NCI-H1417 treated with DMSO at 0.1 percent for 48 hours (cell line): Measurements from ENCODE around the gene PATZ1.
"Not testable (repeated sequence)": the region's sequence is repeated elsewhere in the genome, so short reads cannot be mapped to it uniquely, and the experiment has no call there.

Experiments
- DNase-seq: peaks from one replicate; lab custom pipeline; 2025; lab: John Stamatoyannopoulos, UW

The PATZ1 gene

DNA sequence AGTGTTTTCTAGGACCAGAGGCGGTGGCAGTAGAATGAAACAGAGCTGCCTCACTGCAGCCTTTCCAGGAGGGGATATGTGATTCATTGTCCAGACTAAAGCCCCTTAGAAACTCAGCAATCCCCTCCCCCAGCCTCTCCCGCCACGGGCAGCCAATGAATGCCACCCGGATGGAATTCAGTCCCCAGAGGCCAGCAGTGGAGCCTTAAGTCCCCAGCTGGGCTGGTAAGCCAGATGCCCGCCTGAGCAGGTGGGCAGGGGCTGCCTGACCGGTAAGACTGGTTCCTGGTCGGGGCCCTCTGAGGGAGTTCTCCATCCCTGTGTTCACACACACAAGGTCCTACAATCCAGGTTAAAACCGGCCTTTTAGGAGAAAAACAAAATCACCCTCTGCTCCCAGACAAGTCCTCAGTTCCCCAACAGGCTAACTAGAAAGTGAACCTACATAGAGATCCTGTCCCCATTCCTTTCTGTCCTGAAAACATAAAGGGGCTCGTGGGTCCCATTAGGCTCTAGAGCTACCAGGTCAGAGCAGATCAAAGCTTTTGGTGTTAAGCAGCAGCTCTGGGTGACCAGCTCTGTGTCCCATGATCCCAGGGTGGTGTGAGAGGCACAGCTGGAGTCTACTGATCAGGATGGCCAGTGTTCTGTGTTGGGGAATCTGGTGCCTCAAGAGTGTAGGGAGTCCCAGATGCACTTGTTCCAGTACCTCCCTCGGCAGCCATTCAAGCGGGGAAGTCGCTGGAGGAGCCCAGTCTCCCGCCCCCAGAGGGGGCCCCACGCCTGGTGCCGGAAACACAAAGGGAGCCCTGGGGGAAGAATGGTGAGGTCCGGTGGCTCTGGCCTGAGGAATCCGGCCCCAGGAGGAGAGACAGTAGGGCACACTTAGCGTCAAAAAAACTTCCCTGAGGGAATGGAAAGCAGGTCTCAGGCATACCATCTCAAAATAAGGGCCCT lies 2.6 kb downstream of the PATZ1 start:
- no peak for DNase-seq

- no peak for DNase-seq
Measured at GRCh38 chr22:31342389-31343140, 3.6 kb downstream of the PATZ1 start.

DNA sequence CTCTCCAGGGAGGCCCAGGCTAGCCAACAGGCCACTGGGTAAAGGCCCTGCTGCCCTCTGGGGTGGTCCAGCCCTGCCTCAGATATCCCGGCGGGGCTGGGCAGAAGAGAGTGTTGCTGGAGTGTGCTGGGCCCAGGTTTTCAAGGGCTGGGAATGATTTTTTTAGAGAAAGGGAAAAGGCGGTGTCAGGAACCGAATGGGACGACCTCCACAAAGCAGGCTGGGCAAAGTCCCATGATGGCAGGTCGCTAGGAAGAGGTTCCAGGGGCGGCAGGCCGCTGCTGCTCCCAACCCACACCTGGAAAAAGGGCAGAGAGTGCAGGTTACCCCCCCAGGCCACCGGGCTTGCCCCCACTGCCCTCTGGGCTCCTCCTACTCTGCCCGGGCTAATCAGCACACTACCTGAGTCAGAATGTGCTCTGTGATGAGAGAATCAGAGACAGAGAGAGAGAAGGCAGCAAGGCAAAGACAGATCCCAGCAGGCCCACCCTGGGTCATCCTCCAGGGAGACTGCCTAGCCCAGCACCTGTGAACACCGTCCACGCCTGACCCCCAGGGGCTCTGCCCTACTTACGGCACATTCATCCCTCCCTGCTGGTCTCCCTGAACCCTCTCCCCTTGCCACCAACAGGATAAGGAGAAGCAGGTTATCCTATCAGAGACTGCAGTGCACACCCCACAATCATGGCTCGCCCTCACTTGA lies 4.6 kb downstream of the PATZ1 start:
- DNase-seq, result no peak

- no peak for DNase-seq
Measured at GRCh38 chr22:31340765-31341247, 5.3 kb downstream of the PATZ1 start.

- DNase-seq, result no peak
Measured at GRCh38 chr22:31340360-31340759, 5.8 kb downstream of the PATZ1 start.

- no peak for DNase-seq
Measured at GRCh38 chr22:31339148-31339832, 6.9 kb downstream of the PATZ1 start.

DNA sequence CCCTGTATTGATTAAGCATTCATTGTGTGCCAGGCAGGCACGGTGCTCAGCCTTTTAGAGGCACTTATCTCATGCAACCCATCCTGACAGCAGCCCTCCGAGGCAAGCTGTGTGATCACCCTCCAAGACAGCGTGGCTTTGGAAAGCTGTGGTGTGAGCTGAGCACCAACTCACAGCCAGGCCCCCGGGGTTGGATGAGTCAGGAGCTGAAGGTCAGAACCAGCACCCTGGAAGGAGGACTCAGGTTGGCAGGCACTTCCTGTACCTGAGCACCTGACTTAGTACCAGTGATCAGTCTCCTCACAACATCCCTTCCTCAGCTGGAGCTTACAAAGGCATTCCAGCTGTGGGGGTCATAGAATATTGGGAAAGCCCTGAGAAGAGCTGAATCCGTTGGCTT lies 9.0 kb downstream of the PATZ1 start:
- no peak for DNase-seq

DNA sequence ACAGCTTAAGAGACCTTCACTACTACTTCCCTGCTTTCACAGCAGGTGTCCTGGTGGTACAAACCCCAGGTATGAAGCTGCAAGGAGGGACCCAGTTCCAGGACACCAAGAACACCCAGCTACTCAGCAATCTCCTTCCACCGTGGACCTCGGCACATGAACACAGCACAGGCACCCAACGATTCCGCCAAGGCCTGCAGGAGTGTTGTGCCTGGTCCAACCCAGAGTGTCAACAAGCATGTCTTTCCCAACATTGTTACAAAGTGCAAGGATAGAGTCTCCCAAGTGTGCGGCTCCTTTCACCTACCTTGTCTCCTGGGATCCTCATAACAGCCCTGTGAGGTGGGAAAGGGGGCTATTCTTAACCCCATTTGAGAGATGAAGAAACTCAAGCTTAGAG lies 11.8 kb downstream of the PATZ1 start:
- no peak for DNase-seq

GRCh38 chr22:31333641-31334040 lies 12.5 kb downstream of the PATZ1 start:
- DNase-seq, result no peak

DNA sequence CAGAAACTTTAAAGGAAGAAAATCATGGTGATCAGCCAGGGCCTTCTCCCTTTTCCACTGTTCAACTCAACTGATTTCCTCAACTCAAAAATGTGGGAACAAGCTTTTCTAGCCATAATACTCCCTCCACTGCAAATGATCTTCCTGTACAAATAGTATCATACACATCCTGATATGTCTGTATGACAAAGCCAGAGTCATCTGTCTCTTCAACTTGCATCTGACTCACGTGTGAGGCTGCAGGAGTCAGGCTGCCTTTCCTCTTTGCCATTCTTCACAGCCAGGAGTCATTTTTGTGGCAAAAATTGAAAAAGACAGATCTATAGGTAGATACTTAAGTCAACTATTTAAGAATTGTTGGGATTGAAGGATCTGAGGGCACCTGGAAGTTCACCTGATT lies 13.3 kb downstream of the PATZ1 start:
- DNase-seq, result no peak

GRCh38 chr22:31332010-31332409 lies 14.1 kb downstream of the PATZ1 start:
- DNase-seq, result no peak

- no peak for DNase-seq
Measured at GRCh38 chr22:31329453-31330215, 16.5 kb downstream of the PATZ1 start.

DNA sequence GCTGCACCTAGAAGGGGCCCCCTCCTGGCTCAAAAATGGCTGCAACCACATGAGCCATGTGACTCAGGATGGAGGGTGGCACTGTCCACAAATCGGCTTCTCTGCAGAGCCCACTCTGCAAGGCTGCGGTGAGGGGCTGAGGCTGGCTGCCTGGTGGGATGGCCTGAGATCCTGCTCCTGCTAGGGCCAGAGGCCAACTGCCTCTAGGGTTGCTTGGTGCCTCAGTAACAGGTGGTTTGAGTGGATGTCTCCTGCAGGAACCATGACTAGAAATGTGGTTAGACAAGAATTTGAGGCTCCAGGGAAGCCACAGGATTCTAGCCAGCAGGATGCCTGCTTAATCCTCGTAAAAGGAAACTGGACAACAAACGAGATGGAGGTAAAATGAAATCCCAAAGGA lies 17.1 kb downstream of the PATZ1 start:
- no peak for DNase-seq

DNA sequence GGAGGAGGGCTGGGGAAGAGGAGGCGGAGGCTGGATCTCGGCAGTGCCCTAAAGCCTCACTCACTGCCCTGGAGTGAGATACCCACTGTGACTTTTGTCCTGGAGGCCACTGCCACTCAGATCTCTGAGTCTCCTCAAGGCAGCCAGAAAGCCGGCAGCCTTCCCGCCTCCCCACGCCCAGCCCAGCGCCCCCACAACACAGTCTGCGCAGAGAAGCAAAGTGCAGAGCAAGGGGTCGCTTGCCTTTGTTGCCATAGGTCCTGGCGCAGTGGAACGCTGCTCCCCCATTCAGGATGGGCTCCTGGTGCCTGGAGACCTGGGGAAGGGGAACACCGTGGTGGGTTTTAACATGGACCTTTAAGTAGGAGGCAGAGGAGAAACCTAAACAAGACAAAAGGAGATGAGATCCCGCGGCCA lies 17.6 kb downstream of the PATZ1 start:
- DNase-seq, result no peak

GRCh38 chr22:31327806-31328543 lies 18.2 kb downstream of the PATZ1 start:
- no peak for DNase-seq

DNA sequence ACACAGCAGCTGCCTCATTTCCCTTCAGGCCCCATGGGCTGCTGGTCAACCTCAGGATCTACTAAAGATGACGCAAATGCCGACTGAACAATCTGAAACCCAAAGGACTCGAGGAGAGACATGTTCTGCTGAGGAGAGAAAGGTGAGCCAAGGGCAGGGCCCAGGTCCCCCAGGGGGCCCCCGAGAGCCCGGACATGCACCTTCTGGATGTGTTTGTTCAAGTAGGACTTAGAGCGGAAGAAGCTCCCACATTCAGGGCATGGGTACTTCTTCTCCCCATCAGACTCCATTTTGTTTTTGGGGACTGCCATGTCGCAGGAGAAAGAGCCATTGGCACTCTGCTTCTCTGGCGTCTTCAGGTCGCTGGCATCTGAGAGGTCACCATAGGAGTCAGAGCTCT lies 19.3 kb downstream of the PATZ1 start:
- DNase-seq, result no peak

GRCh38 chr22:31323578-31324550 lies 22.3 kb downstream of the PATZ1 start:
- DNase-seq, result no peak

- DNase-seq, result no peak
Measured at GRCh38 chr22:31321421-31321820, 24.7 kb downstream of the PATZ1 start.

DNA sequence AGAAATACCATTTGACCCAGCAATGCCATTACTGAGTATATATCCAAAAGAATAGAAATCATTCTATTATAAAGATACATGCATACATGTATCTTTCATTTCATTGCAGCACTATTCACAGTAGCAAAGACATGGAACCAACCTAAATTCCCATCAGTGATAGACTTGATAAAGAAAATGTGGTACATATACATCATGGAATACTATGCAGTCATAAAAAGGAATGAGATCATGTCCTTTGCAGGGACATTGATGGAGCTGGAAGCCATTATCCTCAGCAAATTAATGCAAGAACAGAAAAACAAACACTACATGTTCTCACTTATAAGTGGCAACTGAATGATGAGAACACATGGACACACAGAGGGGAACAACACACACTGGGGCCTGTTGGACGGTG lies 31.9 kb downstream of the PATZ1 start:
- not testable (repeated sequence) for DNase-seq
